Natural killer cell (primary cell): Measurements from ENCODE around the gene ACSS2. TPM values are rescaled to one million over a fixed set of nuclear protein-coding genes. Genes with fewer than 3 reads are reported as not detected.

Experiments used
- ATAC-seq, 3 donors: fragments of 150-1000 bp in 2 of 3; fragments of 200-7000 bp in 1 of 3; cut with Tn5 transposase; 1 replicate in 1 of 3; 2 replicates in 2 of 3; pipeline ENCODE4 v1.10.0; 2021; ENCODE audit warnings: mild to moderate bottlenecking in 2 of 3, moderate library complexity in 2 of 3
- DNase-seq, 2 donors: peaks; one replicate each; pipeline versions ENCODE4 v3.0.0 to v3.0.0-alpha.2; 2013 to 2021; ENCODE audit warnings: mixed read lengths in 1 of 2
- H3K27ac ChIP-seq: one replicate; pipeline ENCODE4 v1.5.1; 2013; ENCODE audit warnings: mild to moderate bottlenecking, low read length
- H3K27me3 ChIP-seq: one replicate; pipeline ENCODE4 v1.6.1; 2013; ENCODE audit warnings: low read length; ENCODE audit not compliant: control insufficient read depth, insufficient read depth
- H3K36me3 ChIP-seq: one replicate; pipeline ENCODE4 v1.6.1; 2013; ENCODE audit warnings: low read length; ENCODE audit not compliant: control insufficient read depth, insufficient read depth
- H3K4me1 ChIP-seq: one replicate; pipeline ENCODE4 v1.6.1; 2013; ENCODE audit warnings: low read length; ENCODE audit not compliant: control insufficient read depth, insufficient read depth
- H3K4me3 ChIP-seq: one replicate; pipeline ENCODE4 v1.5.1; 2013; ENCODE audit warnings: low read length
- H3K9me3 ChIP-seq: one replicate; pipeline ENCODE4 v1.6.1; 2013; ENCODE audit warnings: low read length; ENCODE audit not compliant: control insufficient read depth, insufficient read depth
- H3K27ac Mint-ChIP-seq, 2 donors: one replicate each; pipeline ENCODE4 v1.8.0; 2022; ENCODE audit warnings: mild to moderate bottlenecking in 2 of 2, mixed read lengths in 2 of 2, moderate library complexity in 1 of 2
- H3K27me3 Mint-ChIP-seq, 2 donors: one replicate each; pipeline ENCODE4 v1.8.0; 2022; ENCODE audit warnings: low read depth in 2 of 2, mixed read lengths in 2 of 2
- H3K36me3 Mint-ChIP-seq: one replicate; pipeline ENCODE4 v1.8.0; 2022; ENCODE audit warnings: mixed read lengths
- H3K4me1 Mint-ChIP-seq, 2 donors: one replicate each; pipeline ENCODE4 v1.8.0; 2022; ENCODE audit warnings: mixed read lengths in 2 of 2
- H3K4me3 Mint-ChIP-seq: one replicate; pipeline ENCODE4 v1.8.0; 2022; ENCODE audit warnings: mild to moderate bottlenecking, moderate library complexity, mixed read lengths
- H3K9me3 Mint-ChIP-seq, 2 donors: one replicate each; pipeline ENCODE4 v1.8.0; 2022; ENCODE audit warnings: mixed read lengths in 2 of 2
- WGBS: methylation state at CpG from one replicate; pipeline ENCODE4 v1.1.7; 2013; ENCODE audit warnings: missing lambda C conversion rate; ENCODE audit not compliant: insufficient coverage; 5-methylcytosine and 5-hydroxymethylcytosine counted together
- intact Hi-C: fragments of 100-400 bp; cut with micrococcal nuclease; formaldehyde crosslinking; loops from one replicate; pipeline ENCODE4 v1.14.2; 2022
- total RNA-seq, 4 donors: library from RNA; stranded (reverse); fragments of 120-200 nt in 1 of 4; gene quantifications; one replicate each; pipeline versions ENCODE4 v1.2.3 to v1.2.4, GENCODE V29; 2013 to 2022
- TF ChIP-seq, protein P1 (sequence below): fragments of 200-600 bp; IDR thresholded peaks from one replicate; pipeline ENCODE4 v1.8.0; 2022; ENCODE audit warnings: antibody characterized with exemption

Gene ACSS2
- total RNA-seq, 3 donors from 2014 or later (not counting 1 experiment from before 2014, with no cell fraction given), result 2.4 to 11.4 (median 7.5) TPM

DNA sequence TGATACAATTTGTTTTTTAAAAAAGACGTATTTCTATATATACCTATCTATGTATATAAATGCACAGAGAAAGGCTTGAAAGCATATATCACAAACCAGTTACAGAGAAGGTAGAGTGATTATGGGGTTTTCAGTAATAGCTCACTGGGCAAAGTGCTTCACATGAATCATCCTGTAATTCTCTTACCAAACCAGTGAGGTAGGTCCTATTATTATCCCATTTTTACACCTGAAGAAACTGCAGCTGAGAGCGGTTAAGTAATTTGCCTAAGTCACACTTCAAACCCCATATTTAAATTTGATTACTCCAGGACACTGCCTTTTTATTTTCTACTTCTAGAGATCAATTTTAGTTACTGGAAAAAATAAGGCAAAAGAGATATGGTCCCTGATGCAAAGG is 74.8 kb downstream of the ACSS2 start:
- TF ChIP-seq, protein P1, sequence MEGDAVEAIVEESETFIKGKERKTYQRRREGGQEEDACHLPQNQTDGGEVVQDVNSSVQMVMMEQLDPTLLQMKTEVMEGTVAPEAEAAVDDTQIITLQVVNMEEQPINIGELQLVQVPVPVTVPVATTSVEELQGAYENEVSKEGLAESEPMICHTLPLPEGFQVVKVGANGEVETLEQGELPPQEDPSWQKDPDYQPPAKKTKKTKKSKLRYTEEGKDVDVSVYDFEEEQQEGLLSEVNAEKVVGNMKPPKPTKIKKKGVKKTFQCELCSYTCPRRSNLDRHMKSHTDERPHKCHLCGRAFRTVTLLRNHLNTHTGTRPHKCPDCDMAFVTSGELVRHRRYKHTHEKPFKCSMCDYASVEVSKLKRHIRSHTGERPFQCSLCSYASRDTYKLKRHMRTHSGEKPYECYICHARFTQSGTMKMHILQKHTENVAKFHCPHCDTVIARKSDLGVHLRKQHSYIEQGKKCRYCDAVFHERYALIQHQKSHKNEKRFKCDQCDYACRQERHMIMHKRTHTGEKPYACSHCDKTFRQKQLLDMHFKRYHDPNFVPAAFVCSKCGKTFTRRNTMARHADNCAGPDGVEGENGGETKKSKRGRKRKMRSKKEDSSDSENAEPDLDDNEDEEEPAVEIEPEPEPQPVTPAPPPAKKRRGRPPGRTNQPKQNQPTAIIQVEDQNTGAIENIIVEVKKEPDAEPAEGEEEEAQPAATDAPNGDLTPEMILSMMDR, result no peak
- Histone ChIP-seq H3K4me1 (peaks cover 10% of the 10 kb centered on the region), H3K9me3 (no peaks in the 10 kb centered on the region), H3K36me3 (peaks cover 2% of the 10 kb centered on the region), H3K27ac (no peak overlapping the region), H3K4me3 (no peak overlapping the region), H3K27me3 (no peaks in the 10 kb centered on the region)
- no peaks in the 10 kb centered on the region for H3K27me3 Mint-ChIP-seq
- 88% methylated on average over 1 of the region's 2 CpGs for WGBS
- H3K4me3 Mint-ChIP-seq, result no peak overlapping the region
- no peak for ATAC-seq
- DNase-seq, result no peak
- no peaks in the 10 kb centered on the region for H3K36me3 Mint-ChIP-seq
- no peaks in the 10 kb centered on the region for H3K9me3 Mint-ChIP-seq
- intact Hi-C loops, result no loop called here
- H3K27ac Mint-ChIP-seq, result no peak overlapping the region
- peaks cover 18 to 20% of the 10 kb centered on the region in 2 donors for H3K4me1 Mint-ChIP-seq

DNA sequence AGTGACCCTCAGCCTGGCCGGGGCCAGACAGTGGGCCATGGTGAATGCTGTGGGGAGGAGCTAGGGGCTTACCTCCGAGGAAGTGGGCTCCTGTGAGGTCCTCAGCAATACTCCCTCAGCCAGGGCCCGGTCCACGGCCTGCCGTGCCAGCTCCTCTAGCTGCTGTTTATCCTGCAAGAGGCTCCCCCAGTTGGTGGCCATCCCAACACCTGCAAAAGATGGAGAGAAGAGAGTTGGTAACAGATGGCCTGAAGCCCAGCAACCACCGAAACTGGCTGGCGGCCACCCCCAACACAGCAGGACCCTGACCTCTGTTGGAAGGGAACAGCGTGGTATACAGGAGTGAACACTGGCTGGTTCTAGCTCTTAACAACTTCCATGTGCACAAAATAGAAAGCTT is 75.2 kb downstream of the ACSS2 start:
- Mint-ChIP-seq H3K36me3 (no peaks in the 10 kb centered on the region), H3K9me3 (no peaks in the 10 kb centered on the region), H3K4me1 (peaks cover 21 to 23% of the 10 kb centered on the region in 2 donors), H3K27ac (no peak overlapping the region), H3K4me3 (no peak overlapping the region), H3K27me3 (no peaks in the 10 kb centered on the region)
- Histone ChIP-seq H3K36me3 (peaks cover 2% of the 10 kb centered on the region), H3K4me1 (peaks cover 12% of the 10 kb centered on the region), H3K27ac (no peak overlapping the region), H3K9me3 (no peaks in the 10 kb centered on the region), H3K4me3 (no peak overlapping the region), H3K27me3 (no peaks in the 10 kb centered on the region)
- intact Hi-C loops, result no loop called here
- WGBS, result 92% methylated on average over 8 of the region's 8 CpGs
- no peak for ATAC-seq
- DNase-seq, result no peak
- TF ChIP-seq, protein P1, result no peak

DNA sequence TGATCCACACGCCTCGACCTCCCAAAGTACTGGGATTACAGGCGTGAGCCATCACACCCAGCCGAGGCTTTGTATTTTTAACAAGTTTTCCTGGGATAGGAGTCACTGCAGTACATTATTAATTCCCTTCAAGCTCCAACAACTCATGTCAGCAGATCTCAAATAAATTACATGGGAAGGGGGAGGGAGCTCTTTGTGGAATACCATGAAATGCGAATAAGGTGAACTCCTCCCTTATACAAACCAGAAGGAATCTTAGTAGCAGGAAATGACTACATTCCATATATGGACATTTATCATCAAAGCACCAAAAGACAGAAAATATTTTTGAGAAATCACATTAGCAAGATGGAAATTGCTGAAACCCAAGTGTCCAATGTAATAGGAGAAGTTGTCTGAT is 76.3 kb downstream of the ACSS2 start:
- Mint-ChIP-seq H3K4me1 (peaks cover 21 to 23% of the 10 kb centered on the region in 2 donors), H3K27ac (no peak overlapping the region), H3K9me3 (no peaks in the 10 kb centered on the region), H3K27me3 (no peaks in the 10 kb centered on the region), H3K36me3 (no peaks in the 10 kb centered on the region), H3K4me3 (no peak overlapping the region)
- Histone ChIP-seq H3K4me1 (peaks cover 12% of the 10 kb centered on the region), H3K27me3 (no peaks in the 10 kb centered on the region), H3K36me3 (peaks cover 2% of the 10 kb centered on the region), H3K27ac (no peak overlapping the region), H3K4me3 (no peak overlapping the region), H3K9me3 (no peaks in the 10 kb centered on the region)
- TF ChIP-seq, protein P1, result no peak
- DNase-seq (no peak), ATAC-seq (no peak)
- WGBS, result 97% methylated on average over 4 of the region's 5 CpGs
- intact Hi-C loops, result no loop called here

DNA sequence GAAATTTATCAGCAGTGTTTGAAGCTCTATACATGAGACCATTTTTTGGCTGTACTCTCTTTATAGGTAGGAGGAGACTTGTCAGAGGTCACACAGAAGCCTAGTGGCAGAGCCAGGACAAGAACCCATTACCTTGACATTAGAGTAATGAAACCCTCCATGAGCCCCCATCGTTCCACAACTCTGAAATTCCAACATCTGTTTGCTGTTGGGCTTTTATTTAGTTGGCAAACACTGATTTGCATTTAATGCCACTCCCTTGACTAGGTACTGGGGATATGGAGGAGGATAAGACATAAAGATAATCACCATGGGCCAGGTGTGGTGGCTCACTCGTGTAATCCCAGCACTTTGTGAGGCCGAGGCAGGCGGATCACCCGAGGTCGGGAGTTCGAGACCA is 77.5 kb downstream of the ACSS2 start:
- Histone ChIP-seq H3K36me3 (peaks cover 2% of the 10 kb centered on the region), H3K9me3 (no peaks in the 10 kb centered on the region), H3K27me3 (no peaks in the 10 kb centered on the region), H3K4me1 (peaks cover 12% of the 10 kb centered on the region), H3K4me3 (no peak overlapping the region), H3K27ac (no peak overlapping the region)
- Mint-ChIP-seq H3K9me3 (no peaks in the 10 kb centered on the region), H3K27ac (no peak overlapping the region), H3K27me3 (no peaks in the 10 kb centered on the region), H3K4me3 (peak overlapping the region; percentile 100), H3K4me1 (peaks cover 21 to 23% of the 10 kb centered on the region in 2 donors), H3K36me3 (no peaks in the 10 kb centered on the region)
- intact Hi-C loops, result no loop called here
- TF ChIP-seq, protein P1, result no peak
- DNase-seq (no peak), ATAC-seq (no peak)
- WGBS, result 99% methylated on average over 6 of the region's 7 CpGs
